ENCODE results near the gene MTUS2. TPM values are rescaled to one million over a fixed set of nuclear protein-coding genes. Genes with fewer than 3 reads are reported as not detected.

Gene MTUS2
- total RNA-seq, 1 experiment from 2014 or later, result not detected

GRCh38 chr13:28935104-28935503 is 115.0 kb downstream of the MTUS2 start:
- CTCF ChIA-PET, result no interaction called here
- H3K27me3 ChIP-seq (ENCODE audit: low read length), result peaks cover 6% of the 10 kb centered on the region
- H3K9me3 ChIP-seq (ENCODE audit: low read length), result no peaks in the 10 kb centered on the region
- POLR2A ChIA-PET (ENCODE audit: unreplicated experiment), result no interaction called here
- H3K36me3 ChIP-seq (ENCODE audit: low read depth, low read length), result no peaks in the 10 kb centered on the region
- H3K9ac ChIP-seq (ENCODE audit: low read length), result no peak overlapping the region
- no TSS peak for BruUV-seq (replicated peaks)
- no peak overlapping the region for H3K4me3 ChIP-seq (ENCODE audit: low read length)
- intact Hi-C loops (cut with micrococcal nuclease), result no loop called here
- H2AFZ ChIP-seq (ENCODE audit: low read length), result no peak overlapping the region
- H3K79me2 ChIP-seq (ENCODE audit: low read length), result no peaks in the 10 kb centered on the region
- no peaks in the 10 kb centered on the region for H3F3A ChIP-seq (ENCODE audit: low read length, unreplicated experiment)
- no peaks in the 10 kb centered on the region for H4K20me1 ChIP-seq (ENCODE audit: low read length)
- H3K9me2 ChIP-seq (replicated peaks; ENCODE audit: low read length), result no peaks in the 10 kb centered on the region
- no peaks in the 10 kb centered on the region for H3K4me1 ChIP-seq (ENCODE audit: insufficient read depth, low read length)
- no peak overlapping the region for H3K4me2 ChIP-seq (ENCODE audit: low read length)
- no peak for TF ChIP-seq EZH2phosphoT487 (IDR thresholded peaks at IDR 0.05; ENCODE audit: borderline replicate concordance, low read length)
- TF ChIP-seq EZH2 (IDR thresholded peaks at IDR 0.05; ENCODE audit: low read length, unreplicated experiment), result no peak
- TF ChIP-seq CTCF (conservative IDR thresholded peaks at IDR 0.05; ENCODE audit: low read depth, low read length), result no peak
- no peak overlapping the region for H3K27ac ChIP-seq (ENCODE audit: low read length)
- ATAC-seq (no peak), DNase-seq (no peak)

- H4K20me1 ChIP-seq (ENCODE audit: low read length), result no peaks in the 10 kb centered on the region
- ChIA-PET POLR2A (ENCODE audit: unreplicated experiment) (no interaction called here), CTCF (no interaction called here)
- intact Hi-C loops (cut with micrococcal nuclease), result no loop called here
- TF ChIP-seq EZH2phosphoT487 (IDR thresholded peaks at IDR 0.05; ENCODE audit: borderline replicate concordance, low read length) (no peak), CTCF (conservative IDR thresholded peaks at IDR 0.05; ENCODE audit: low read depth, low read length) (no peak), EZH2 (IDR thresholded peaks at IDR 0.05; ENCODE audit: low read length, unreplicated experiment) (no peak)
- H3K27me3 ChIP-seq (ENCODE audit: low read length), result peaks cover 14% of the 10 kb centered on the region
- no TSS peak for BruUV-seq (replicated peaks)
- no peak for ATAC-seq
- H3K9me3 ChIP-seq (ENCODE audit: low read length), result no peaks in the 10 kb centered on the region
- H3K4me2 ChIP-seq (ENCODE audit: low read length), result no peak overlapping the region
- no peaks in the 10 kb centered on the region for H3K4me1 ChIP-seq (ENCODE audit: insufficient read depth, low read length)
- H3K79me2 ChIP-seq (ENCODE audit: low read length), result no peaks in the 10 kb centered on the region
- DNase-seq, result no peak
- no peaks in the 10 kb centered on the region for H3K36me3 ChIP-seq (ENCODE audit: low read depth, low read length)
- H3K27ac ChIP-seq (ENCODE audit: low read length), result no peak overlapping the region
- H3K9ac ChIP-seq (ENCODE audit: low read length), result no peak overlapping the region
- H3K4me3 ChIP-seq (ENCODE audit: low read length), result no peak overlapping the region
- no peaks in the 10 kb centered on the region for H3K9me2 ChIP-seq (replicated peaks; ENCODE audit: low read length)
- no peak overlapping the region for H2AFZ ChIP-seq (ENCODE audit: low read length)
- H3F3A ChIP-seq (ENCODE audit: low read length, unreplicated experiment), result no peaks in the 10 kb centered on the region
Measured at GRCh38 chr13:28942906-28943305, 122.8 kb downstream of the MTUS2 start.

- DNase-seq (no peak), ATAC-seq (no peak)
- Histone ChIP-seq H3K4me1 (ENCODE audit: insufficient read depth, low read length) (no peaks in the 10 kb centered on the region), H3K27ac (ENCODE audit: low read length) (no peak overlapping the region), H3K9ac (ENCODE audit: low read length) (no peak overlapping the region), H3K9me3 (ENCODE audit: low read length) (no peaks in the 10 kb centered on the region), H3F3A (ENCODE audit: low read length, unreplicated experiment) (no peaks in the 10 kb centered on the region), H3K4me3 (ENCODE audit: low read length) (no peak overlapping the region), H3K36me3 (ENCODE audit: low read depth, low read length) (no peaks in the 10 kb centered on the region), H2AFZ (ENCODE audit: low read length) (no peak overlapping the region), H3K9me2 (replicated peaks; ENCODE audit: low read length) (no peaks in the 10 kb centered on the region), H3K27me3 (ENCODE audit: low read length) (peaks cover 21% of the 10 kb centered on the region), H3K4me2 (ENCODE audit: low read length) (no peak overlapping the region), H3K79me2 (ENCODE audit: low read length) (no peaks in the 10 kb centered on the region), H4K20me1 (ENCODE audit: low read length) (no peaks in the 10 kb centered on the region)
- no TSS peak for BruUV-seq (replicated peaks)
- ChIA-PET CTCF (no interaction called here), POLR2A (ENCODE audit: unreplicated experiment) (no interaction called here)
- TF ChIP-seq EZH2phosphoT487 (IDR thresholded peaks at IDR 0.05; ENCODE audit: borderline replicate concordance, low read length) (no peak), EZH2 (IDR thresholded peaks at IDR 0.05; ENCODE audit: low read length, unreplicated experiment) (no peak), CTCF (conservative IDR thresholded peaks at IDR 0.05; ENCODE audit: low read depth, low read length) (peak; percentile 24; the same call in 1 of the 2 replicates)
- intact Hi-C loops (cut with micrococcal nuclease), result no loop called here
Measured at GRCh38 chr13:28953714-28954418, 133.7 kb downstream of the MTUS2 start.
